GM19043 (cell line): ENCODE measurements around the gene KIAA0232.
"Not testable (repeated sequence)": the region's sequence is repeated elsewhere in the genome, so short reads cannot be mapped to it uniquely, and the experiment has no call there.

Source experiments
- ATAC-seq: cut with Tn5 transposase; IDR thresholded peaks from one replicate; pipeline ENCODE4 v1.9.1; 2021; ENCODE audit warnings: low read depth; ENCODE audit not compliant: unreplicated experiment

KIAA0232 gene

GRCh38 chr4:6773106-6773505 lies 9.4 kb upstream of the KIAA0232 start:
- ATAC-seq = no peak

GRCh38 chr4:6773616-6774540 lies 8.6 kb upstream of the KIAA0232 start:
- no peak for ATAC-seq

- ATAC-seq = no peak
Measured at GRCh38 chr4:6775746-6776145, 6.8 kb upstream of the KIAA0232 start.

- ATAC-seq = no peak
Measured at GRCh38 chr4:6776920-6777635, 5.4 kb upstream of the KIAA0232 start.

GRCh38 chr4:6777636-6778281 lies 4.8 kb upstream of the KIAA0232 start:
- ATAC-seq = no peak

DNA sequence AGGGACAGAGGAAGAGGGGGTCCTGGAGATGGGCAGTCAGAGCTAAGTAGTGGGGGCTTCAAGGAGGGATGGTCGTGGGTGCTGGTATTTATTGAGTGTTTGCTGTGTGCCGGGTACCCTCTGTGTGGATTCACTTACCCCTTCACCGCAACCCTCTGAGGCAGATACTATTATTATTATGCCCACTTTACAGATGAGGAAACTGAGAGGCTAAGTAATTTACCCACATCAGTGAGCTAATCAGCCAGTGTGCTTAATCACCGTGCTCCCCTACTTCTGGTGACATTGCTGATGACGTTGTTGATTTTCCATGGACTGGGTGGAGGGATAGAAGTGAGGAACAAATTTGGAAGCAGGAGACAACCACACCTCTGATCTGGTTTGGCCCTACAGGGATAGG lies 4.1 kb upstream of the KIAA0232 start:
- ATAC-seq = no peak

- ATAC-seq = no peak
Measured at GRCh38 chr4:6779667-6780565, 2.6 kb upstream of the KIAA0232 start.

GRCh38 chr4:6781113-6781512 lies 1.4 kb upstream of the KIAA0232 start:
- no peak for ATAC-seq

GRCh38 chr4:6781561-6781960 lies 966 bp upstream of the KIAA0232 start:
- ATAC-seq = no peak

GRCh38 chr4:6782846-6783110 lies 251 bp downstream of the KIAA0232 start:
- no peak for ATAC-seq

DNA sequence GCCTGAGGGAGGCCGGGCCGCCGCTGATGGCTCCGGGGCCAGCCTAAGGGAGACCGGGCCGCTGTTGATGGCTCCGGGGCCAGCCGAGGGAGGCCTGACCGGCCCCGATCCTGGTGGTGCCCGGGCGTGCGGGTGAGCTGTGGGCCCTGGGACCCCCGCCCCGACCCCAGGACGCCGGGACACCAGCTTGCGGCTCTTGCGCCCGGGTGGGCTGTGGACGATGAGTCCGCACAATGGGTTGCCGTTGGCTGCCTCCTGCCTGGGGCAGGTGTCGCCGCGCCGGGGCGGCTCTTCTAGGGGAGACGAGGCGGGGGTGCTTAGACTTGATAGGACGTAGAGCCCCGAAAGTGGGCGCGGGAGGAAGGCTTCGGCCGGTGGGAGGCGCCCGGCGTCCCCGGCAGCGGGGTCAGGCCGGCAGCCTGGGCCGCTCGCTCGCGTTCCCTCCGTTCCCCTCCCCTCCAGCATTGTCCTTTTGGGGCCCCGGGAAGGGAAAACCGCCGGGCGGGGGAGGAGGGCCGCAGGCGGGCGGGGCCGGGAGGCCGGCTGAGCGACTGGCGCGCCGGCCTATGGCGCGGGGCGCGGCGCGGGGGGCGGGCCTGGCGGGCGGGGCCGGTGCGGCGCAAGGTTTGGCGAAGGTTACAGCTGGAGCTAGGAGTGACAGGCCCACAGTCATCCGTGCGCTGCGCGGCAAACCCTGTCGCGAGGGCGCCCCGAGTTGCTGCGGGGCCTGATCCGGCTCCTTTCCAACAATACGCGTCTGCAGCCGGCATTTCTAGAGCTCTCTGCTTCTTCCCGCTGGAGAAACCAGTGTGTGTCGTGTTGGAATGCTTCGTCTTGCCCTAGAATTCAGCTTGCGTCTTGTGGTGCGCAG lies 819 bp downstream of the KIAA0232 start:
- ATAC-seq = peak; percentile 67

DNA sequence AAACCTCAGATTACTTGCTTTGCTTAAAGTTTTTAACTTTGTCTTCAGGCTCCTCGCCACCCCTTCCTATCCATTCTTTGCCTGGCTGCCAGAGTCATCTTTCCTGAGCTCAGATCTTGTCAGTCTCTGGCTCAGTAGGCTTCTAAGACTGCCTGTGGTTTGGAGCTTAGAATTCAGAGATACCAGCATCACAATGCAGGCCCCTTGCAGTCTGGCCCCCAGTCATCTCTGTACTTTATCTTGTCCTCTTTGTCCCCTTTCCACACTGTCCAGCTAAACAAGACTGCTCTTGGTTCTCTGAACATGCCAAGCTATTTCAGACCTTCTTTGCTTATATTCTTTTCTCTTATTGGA lies 3.0 kb downstream of the KIAA0232 start:
- ATAC-seq = no peak

DNA sequence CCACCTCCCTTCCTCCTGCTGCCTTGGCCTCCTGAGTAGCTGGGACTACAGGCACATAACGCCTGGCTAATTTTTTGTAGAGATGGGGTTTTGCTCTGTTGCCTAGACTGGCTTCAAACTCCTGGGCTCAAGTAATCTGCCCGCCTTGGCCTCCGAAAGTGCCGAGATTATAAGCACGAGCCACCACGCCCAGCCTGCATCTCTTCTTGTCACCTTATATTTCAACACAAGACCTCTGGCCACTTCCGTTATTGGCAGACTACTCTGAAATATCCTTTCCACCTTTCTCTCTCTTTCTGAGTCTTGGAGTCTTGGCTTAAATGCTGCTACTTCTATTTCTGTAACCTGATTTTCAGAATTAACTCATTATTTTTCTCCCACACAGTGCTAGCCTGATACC lies 5.6 kb downstream of the KIAA0232 start:
- no peak for ATAC-seq

GRCh38 chr4:6791245-6791644 lies 8.7 kb downstream of the KIAA0232 start:
- ATAC-seq = not testable (repeated sequence)

DNA sequence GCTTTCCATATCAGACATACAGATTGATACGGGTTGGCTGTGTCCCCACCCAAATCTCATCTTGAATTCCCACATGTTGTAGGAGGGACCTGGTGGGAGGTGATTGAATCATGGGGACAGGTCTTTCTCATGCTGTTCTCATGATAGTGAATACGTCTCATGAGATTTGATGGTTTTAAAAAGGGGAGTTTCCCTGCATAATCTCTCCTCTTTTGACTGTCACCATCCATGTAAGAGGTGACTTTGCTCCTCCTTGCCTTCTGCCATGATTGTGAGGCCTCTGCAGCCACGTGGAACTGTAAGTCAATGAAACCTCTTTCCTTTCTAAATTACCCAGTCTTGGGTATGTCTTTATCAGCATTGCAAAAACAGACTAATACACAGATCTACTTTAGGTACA lies 9.3 kb downstream of the KIAA0232 start:
- not testable (repeated sequence) for ATAC-seq

- no peak for ATAC-seq
Measured at GRCh38 chr4:6794189-6794588, 11.7 kb downstream of the KIAA0232 start.

DNA sequence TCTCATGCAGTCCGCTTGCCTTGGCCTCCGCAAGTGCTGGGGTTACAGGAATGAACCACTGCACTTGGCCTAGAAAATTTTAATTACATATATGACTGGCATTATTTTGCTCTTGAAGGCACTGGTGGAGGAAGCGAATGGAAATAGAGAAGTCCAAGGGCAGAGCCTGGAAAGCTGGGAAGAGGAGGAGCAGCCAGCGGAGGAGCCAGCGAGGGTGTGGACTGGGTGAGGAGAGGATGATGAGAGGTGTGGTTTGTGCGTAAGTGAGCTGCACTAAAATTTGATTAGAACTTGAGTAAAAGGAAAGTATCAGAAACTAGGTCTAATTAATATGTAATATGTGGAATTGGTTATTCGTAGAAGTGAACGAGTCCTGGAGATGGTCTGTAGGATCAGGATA lies 13.3 kb downstream of the KIAA0232 start:
- no peak for ATAC-seq

GRCh38 chr4:6797368-6797767 lies 14.8 kb downstream of the KIAA0232 start:
- not testable (repeated sequence) for ATAC-seq

DNA sequence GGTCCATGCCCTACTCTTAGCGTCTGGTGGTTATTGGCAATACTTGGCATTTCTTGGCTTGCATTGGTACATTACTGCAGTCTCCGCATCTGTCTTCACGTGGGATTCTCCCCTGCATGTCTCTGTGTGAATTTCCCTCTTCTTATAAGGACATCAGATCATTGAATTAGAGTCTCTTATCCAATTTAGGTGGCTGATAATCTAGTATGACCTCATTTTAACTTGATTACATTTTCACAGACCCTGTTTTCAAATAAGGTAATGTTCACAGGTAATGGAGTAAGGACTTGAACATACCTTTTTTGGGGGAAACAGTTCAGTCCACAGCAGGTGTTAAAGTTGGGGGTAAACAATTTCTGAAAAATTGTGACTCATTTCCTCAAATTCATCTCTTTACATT lies 16.6 kb downstream of the KIAA0232 start:
- no peak for ATAC-seq

GRCh38 chr4:6802025-6802424 lies 19.5 kb downstream of the KIAA0232 start:
- ATAC-seq = no peak
